Gastrocnemius medialis (tissue), 4 donors: Measurements from ENCODE around the gene FAM107B.

Source experiments
- CTCF ChIP-seq, 5 experiments: fragments of 450-650 bp in 3 of 5; fragments of 200-600 bp in 2 of 5; sonication (generic) in 2 of 5; IDR thresholded peaks in 4 of 5; conservative IDR thresholded peaks in 1 of 5; 1 replicate in 4 of 5; 2 replicates in 1 of 5; pipeline ENCODE4 v1.5.1; 2016 to 2019; ENCODE audit warnings: antibody characterized with exemption in 5 of 5, mild to moderate bottlenecking in 3 of 5, moderate library complexity in 3 of 5
- POLR2A ChIP-seq, 2 donors: fragments of 450-650 bp; IDR thresholded peaks; one replicate each; pipeline ENCODE4 v1.6.1; 2017; ENCODE audit warnings: antibody characterized with exemption in 2 of 2, mild to moderate bottlenecking in 2 of 2, moderate library complexity in 2 of 2

- peak in 2 of 5 experiments; percentile 28 to 33 for TF ChIP-seq CTCF (IDR thresholded peaks at IDR 0.05 in 4 of 5, conservative IDR thresholded peaks at IDR 0.05 in 1 of 5)
- TF ChIP-seq POLR2A (IDR thresholded peaks at IDR 0.05) = no peak
Measured at GRCh38 chr10:14822879-14823755, 48.4 kb upstream of the FAM107B start.
